Umbilical cord (tissue), 2 donors: ENCODE results near the gene LCP2. TPM values are rescaled to one million over a fixed set of nuclear protein-coding genes. Genes with fewer than 3 reads are reported as not detected.

Experiments
- DNase-seq: peaks from one replicate; pipeline ENCODE4 v3.0.0-alpha.2; 2015; ENCODE audit warnings: low spot score
- total RNA-seq: library from RNA; depleted of rRNA; stranded (reverse); fragments of >200 nt; gene quantifications from one replicate; pipeline ENCODE4 v1.2.3, GENCODE V29; 2014; ENCODE audit warnings: low replicate concordance; ENCODE audit not compliant: insufficient read depth

The LCP2 gene
- total RNA-seq, 1 donor from 2014 or later, result 9.9 TPM

- no peak for DNase-seq
These were observed 1.3 kb downstream of the LCP2 start for GRCh38 chr5:170296036-170296934.

GRCh38 chr5:170294556-170294955, 3.0 kb downstream of the LCP2 start:
- DNase-seq, result no peak

- DNase-seq, result no peak
These were observed 3.5 kb downstream of the LCP2 start for GRCh38 chr5:170294057-170294456.

- DNase-seq, result peak; percentile 38
These were observed 4.3 kb downstream of the LCP2 start for GRCh38 chr5:170293273-170293672.

GRCh38 chr5:170292179-170293104, 5.1 kb downstream of the LCP2 start:
- DNase-seq, result no peak

GRCh38 chr5:170290498-170290897, 7.1 kb downstream of the LCP2 start:
- DNase-seq, result no peak

- no peak for DNase-seq
These were observed 7.8 kb downstream of the LCP2 start for GRCh38 chr5:170289764-170290163.

- DNase-seq, result no peak
These were observed 8.5 kb downstream of the LCP2 start for GRCh38 chr5:170289121-170289520.

GRCh38 chr5:170288551-170288950, 9.0 kb downstream of the LCP2 start:
- no peak for DNase-seq

GRCh38 chr5:170288151-170288550, 9.4 kb downstream of the LCP2 start:
- no peak for DNase-seq

- DNase-seq, result no peak
These were observed 10.0 kb downstream of the LCP2 start for GRCh38 chr5:170287532-170287931.

- no peak for DNase-seq
These were observed 11.1 kb downstream of the LCP2 start for GRCh38 chr5:170286386-170286925.

GRCh38 chr5:170285181-170285580, 12.4 kb downstream of the LCP2 start:
- no peak for DNase-seq

- DNase-seq, result no peak
These were observed 13.3 kb downstream of the LCP2 start for GRCh38 chr5:170284231-170284630.

- DNase-seq, result no peak
These were observed 14.3 kb downstream of the LCP2 start for GRCh38 chr5:170283296-170283695.

- DNase-seq, result no peak
These were observed 17.5 kb downstream of the LCP2 start for GRCh38 chr5:170280011-170280493.

- no peak for DNase-seq
These were observed 18.1 kb downstream of the LCP2 start for GRCh38 chr5:170279459-170279817.

GRCh38 chr5:170278611-170279458, 18.7 kb downstream of the LCP2 start:
- no peak for DNase-seq

- no peak for DNase-seq
These were observed 19.7 kb downstream of the LCP2 start for GRCh38 chr5:170277867-170278281.

- no peak for DNase-seq
These were observed 21.4 kb downstream of the LCP2 start for GRCh38 chr5:170276140-170276539.

- no peak for DNase-seq
These were observed 22.1 kb downstream of the LCP2 start for GRCh38 chr5:170275376-170275994.
